GM19240 (cell line): ENCODE results near the gene ABTB2.

Source experiments
- DNase-seq: peaks from one replicate; pipeline ENCODE4 v3.0.0; 2011; ENCODE audit warnings: low spot score; ENCODE audit not compliant: insufficient read length

ABTB2 gene

DNA sequence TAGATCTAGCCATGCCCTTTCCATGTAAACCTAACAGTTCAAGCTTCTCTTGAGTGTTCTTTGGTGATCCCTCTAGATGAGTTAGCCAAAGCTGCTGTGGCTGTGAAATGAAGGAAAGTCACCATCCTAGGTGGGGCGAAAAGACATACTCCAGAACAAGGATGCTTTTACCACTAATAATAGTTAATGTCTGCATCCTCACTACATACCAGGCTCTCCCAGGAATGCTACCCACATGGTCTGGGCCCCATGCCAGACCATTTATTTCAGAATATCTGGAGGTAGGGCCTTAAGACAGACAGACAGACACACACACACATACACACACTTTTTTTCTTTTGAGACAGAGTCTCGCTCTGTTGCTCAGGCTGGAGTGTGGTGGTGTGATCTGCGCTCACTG lies 14.7 kb downstream of the ABTB2 start:
- DNase-seq: no peak

DNA sequence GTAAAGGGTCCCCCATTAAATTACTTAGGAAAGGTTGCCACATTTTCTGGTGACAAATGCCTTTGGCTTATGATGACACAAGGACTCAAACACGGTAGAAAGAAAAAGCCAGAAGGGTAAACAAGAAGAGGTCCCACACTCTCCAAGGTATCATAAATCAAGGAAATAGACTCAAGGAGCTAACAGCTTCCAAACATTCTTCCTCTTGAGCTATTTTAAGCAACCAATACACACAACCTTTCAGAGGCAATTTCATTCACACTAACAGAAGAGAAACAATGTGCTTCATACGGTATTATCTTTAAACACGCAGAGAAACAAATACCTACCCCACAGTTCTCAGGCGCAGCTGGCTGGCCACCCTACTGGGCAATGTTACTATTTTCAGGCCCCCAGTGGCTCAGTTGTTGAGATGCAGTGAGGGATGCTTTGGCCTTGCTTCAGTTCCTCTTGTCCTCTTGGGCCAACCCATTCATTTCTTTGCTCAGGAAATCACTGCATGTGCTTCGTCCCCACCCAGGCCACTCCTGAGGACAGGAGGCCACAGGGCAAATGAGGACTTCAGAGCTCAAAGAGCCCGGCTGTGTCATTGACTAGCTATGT lies 15.8 kb downstream of the ABTB2 start:
- no peak for DNase-seq

DNA sequence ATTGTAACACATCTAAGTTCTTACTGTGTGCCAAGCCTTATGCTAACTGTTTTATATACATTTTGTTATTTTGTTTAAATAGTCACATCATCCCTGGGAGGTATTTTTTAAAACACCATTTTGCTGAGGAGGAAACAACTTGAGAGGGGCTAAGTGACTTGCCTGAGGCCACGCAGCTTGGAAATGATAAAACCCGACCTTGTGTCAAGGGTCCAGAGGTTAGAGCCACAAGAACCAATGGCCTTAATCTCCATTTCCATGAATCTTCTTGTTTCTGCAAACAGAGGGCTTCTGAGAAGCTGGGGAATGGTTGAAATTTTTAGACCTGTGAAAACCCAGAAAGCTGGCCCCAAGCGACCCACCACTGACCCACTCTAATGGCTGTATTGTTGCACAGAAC lies 16.7 kb downstream of the ABTB2 start:
- no peak for DNase-seq

DNA sequence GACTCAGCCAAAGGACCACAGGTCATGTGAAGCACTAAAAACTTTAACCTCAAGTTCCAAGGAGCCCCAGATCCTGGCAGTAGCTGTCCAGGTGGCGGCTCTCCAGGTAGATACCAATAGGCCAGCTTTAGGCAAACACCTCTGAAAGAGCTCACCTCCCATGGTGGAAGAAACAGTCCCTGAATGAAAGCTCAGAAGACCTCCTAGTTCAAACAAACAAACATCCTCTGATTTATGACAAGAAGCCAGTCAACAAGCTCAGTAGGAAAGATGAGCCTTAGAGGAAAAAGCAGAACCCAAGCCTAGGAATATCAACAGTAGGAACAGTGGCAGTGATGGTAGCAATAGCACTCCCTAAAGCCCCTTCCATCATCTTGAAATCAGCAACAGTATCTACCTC lies 17.2 kb downstream of the ABTB2 start:
- no peak for DNase-seq

DNA sequence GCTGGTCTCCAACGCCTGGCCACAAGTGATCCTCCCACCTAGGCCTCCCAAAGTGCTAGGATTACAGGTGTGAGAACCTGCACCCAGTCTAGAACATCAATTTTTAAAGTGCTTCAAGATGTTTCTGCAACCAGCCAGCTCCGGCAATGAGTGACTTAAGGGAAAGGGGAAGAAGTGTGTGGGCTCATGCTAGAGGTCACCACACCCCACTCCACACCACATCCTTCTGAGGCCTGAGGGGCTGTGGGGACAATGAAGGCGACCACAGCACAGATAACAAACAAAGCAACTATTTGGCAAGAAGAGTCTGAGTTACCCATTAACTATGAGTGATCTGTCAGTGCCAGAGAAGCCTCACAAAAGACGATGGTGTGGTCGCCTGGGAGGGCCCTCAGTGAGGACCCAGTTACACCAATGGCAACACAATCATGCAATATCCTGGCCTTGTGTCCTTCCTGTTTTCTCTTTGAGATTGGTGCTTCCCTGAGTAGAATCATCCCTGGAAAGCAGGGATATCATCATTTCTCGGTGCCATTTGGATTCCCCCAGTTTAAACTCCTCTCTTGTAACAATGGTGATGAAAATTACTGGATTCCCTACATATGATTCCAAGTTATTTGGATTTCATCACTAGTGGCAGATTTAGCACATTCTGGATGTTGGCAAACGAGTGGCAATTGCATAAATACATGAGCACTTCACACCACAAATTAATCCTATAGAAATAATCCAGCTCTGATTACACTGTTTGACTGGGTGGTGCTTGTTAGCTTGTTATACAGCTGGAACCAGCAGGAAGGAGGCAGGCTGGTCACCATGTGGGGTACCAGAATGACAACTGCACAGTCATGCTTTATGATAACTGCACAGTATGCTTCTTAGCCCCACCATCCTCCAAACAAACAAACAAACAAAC lies 18.4 kb downstream of the ABTB2 start:
- DNase-seq: no peak

DNA sequence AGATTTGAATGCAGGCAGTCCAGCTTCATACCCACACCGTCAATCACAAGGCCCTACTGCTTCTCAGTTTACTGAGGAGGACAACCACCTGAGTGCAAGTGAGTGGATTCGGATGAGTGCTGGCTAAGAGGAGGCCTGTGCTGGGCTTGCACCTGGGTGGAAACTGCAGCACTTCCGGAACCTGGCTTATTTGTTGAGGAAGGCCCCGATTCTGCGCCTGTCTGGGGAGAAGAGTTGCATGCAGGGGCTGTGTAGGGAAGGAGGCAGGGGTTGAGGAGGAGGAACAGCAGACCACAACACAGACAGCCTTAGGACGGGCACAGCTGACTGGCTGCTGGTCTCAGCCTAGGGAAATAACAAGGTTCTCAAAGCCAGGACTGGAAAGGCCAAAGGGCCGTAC lies 20.8 kb downstream of the ABTB2 start:
- no peak for DNase-seq

DNA sequence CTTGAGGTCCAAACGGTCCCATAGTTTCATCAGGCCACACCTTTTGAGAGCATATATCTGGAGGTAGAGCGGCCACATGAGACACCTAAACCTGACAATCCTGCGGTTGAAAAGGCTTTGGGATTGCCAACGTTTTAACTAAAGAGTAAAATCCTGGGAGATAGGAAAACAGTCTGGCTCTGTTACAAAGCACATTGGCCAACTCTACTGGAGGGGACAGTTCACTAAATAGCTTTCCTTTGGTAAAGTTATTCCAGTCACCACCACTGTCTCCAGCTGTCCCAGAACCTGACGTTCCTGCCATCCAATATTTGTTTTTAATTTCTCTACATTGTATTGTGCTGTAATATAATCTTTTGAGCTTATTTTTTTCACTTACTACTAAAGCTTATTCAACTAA lies 22.0 kb downstream of the ABTB2 start:
- DNase-seq: no peak

DNA sequence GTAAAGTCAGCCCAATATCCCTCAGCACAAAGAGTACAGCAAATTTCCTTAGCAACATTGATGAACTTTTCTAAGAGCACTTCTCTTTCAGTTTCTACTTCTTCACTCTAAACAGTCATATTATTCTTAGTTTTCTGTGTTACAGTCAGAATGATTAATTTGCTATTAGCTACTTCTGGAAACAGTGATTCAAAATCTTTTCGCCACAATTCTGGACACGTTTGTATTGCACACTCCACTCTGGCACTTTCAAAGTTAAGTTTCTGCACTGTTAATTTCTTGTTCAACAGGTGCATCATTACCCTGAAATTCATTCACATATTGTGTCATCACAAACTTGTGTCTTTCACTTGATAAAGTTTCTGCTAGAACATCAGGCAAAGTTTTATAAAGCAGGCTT lies 22.5 kb downstream of the ABTB2 start:
- DNase-seq: no peak

DNA sequence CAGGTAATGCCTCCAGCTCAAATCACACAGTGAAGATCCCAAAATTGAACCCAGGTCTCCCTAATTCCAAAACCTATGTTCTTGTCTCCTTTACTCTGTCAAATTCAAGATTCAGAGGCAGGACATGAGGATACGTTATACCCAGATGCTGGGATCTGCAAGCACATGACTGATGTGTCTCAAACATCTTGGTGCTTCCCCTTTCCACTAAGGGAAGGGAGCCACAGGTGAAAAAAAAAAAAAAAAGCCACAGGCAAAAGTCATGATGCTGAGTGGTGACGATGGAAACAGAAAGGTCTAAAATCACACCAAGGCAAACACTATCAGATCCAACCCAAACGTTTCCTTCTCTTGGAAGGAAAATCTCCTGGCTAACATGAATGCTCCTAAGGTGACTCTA lies 24.0 kb downstream of the ABTB2 start:
- no peak for DNase-seq

DNA sequence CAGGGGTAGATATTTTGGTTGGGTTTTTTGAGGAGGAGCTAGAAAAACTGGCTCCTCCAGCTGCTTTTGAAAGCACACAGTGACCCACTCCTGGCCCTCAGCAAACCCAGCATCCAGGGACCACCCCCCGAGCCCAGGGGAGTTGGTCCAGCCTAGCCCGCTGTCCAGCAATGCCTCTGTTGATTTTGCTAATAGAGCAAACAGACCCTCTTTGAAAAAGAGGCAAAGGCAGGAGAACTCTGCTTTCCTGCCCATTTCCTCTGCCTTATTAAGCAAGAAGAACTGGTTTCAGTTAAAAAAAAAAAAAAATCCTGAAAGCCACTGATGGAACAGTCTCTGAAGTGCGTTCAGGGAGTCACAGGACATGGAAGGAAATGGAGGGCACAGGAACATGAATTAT lies 25.3 kb downstream of the ABTB2 start:
- no peak for DNase-seq

DNA sequence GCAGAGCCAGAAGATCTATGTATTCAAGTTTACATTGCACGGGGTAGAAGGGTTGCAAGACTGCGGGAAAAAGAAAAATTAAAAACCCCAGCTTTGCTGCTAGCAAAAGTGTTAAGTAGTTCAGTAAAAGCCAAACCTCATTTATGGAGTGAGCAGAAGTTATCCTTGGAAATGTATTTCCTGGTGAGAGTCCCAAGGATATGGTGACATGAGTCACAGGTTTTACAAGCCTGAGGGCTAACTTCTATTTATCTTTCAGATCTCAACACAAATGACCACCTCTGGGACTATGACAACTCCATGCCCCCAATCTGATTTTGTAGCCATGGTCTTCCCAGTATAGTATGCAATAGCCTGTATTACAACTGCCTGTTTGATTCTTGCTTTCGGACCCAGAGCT lies 26.1 kb downstream of the ABTB2 start:
- DNase-seq: no peak

DNA sequence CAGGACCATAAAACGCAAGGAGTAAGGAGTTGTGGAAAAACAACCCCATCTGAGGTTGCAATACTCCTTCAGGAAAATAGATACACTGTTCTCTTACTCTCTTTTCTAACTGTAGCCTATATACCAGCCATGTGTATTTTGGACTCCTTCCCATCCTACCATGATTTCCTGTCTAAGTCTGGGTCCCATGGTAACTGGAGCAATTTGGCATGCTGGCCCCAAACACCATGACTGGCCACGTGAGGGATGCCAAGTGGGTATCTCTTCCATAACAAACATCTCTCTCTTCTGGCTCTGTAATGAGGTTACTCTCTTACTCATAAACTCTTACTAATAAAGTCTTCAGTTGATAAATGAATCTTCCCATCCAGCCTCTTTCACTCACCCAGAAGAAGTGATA lies 26.5 kb downstream of the ABTB2 start:
- no peak for DNase-seq

DNA sequence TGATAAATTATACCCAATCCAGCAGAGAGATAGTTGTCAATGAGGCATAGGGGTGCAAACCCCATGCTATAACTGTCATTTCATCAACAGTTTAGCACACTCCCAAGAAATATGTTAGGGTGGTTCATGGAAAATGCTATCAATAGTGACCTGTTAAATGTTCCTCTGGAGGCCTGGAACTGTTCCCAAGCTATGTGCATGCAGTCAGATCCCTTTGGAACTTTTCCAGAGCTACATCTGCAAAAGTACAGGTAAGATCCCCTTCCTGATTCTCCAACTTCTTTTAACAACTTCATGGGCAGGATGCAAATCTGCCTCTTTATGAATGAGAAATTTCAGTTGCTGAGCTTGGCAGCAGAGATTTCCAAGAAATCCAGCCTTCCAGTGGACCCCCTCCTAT lies 27.2 kb downstream of the ABTB2 start:
- DNase-seq: no peak

DNA sequence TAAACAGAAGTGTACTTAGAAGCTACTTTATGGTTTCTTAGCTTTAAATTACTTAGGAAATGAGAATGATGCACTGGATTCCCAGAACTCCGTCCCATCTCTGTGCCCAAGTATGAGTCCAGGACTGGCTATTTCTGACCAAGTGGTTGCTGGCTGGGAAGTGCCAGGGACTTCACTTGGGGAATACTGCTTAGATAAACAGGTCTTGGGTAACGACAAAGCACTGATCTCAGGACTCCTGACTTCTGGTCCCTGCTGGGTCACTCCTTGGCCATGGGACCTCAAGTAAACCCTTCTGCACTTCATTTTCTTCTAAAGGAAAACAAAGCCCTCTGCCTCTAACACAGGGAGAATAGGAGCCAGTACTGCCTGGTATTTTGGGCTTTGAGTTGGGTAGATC lies 27.9 kb downstream of the ABTB2 start:
- no peak for DNase-seq

DNA sequence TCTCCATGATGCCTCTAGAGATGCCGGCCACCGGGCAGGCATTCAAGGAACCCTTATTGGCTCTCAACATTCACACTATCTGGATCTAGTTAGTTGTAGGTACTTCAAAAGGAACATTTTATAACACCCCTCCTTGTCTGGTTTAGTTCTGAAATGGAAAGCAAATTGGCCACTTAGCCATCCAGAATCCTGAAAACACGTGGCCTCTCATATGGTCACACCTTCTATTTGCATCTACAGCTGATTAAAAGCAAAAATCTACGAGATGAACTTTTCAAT lies 29.2 kb downstream of the ABTB2 start:
- DNase-seq: no peak

DNA sequence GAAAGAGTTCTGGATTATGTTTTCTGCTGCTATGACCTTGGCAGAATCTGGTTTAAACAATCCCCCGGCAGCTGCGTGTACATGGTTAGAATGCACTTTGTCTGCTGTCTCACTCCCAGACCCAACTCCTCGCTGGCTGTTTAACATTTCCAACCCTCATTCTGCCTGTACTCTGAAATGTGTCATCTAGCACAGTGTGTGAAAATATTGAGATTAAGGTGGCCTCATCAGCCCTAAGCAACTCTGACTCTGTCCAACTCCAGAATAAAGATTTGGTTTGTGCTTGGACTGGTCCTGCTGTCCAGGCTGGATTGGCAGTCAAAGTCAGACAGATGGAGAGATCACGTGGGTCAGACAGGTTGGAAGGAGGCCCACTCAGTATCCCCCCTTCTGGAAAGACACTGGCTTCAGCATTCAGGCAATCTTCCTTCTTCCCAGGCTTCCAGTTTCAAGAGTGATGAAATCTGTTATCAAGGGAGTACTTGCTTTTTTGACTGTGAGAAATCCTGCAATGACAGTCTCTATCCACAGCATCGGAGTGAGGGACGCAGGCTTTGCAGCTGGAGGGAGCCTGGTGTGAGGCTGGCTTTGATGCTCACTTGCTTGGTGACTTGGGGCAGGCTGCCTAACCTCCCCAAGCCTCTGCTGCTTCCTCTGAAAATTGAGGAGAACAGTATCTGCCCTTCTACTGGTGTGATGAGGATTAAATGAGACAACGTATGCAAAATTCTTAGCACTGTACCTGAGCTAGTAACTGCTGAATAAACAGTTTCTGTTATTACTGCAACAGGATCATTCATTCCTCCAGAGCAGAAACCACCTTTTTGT lies 29.8 kb downstream of the ABTB2 start:
- DNase-seq: no peak

DNA sequence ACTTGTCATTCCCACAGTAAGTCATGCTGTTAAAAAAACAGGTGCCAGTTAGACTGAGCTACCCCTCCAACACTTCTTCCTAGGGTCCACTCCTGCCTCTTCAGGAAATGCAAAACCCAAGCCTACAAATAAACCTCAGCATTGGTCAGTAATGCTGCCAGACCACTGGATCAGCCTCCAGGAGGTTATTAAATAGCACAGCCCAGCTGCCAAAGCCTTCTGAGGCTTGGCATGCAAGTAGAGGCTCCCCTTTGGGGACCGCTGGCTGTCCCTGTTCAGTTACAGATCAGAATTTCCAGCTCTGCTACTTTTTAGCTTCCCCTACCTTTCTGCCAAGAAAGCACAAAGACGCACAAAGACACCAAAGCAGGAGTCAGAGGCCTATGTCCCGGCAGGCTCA lies 33.3 kb downstream of the ABTB2 start:
- DNase-seq: no peak

DNA sequence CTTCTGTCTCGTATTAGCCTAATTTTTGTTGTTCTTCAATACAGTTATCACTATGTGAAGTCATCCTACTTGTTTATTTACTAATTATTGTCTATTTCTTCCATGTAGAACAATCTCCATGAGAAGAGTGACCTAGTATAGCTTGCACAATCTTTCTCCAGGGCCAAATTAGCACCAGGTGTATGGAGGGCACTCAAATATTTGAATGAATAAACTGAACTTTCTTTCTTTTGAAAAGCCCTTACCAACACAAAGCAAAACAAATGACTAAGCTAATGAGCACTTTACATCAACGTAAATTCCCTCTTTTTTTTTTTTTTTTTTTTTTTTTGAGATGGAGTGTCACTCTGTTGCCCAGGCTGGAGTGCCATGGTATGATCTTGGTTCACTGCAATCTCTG lies 34.2 kb downstream of the ABTB2 start:
- DNase-seq: no peak

DNA sequence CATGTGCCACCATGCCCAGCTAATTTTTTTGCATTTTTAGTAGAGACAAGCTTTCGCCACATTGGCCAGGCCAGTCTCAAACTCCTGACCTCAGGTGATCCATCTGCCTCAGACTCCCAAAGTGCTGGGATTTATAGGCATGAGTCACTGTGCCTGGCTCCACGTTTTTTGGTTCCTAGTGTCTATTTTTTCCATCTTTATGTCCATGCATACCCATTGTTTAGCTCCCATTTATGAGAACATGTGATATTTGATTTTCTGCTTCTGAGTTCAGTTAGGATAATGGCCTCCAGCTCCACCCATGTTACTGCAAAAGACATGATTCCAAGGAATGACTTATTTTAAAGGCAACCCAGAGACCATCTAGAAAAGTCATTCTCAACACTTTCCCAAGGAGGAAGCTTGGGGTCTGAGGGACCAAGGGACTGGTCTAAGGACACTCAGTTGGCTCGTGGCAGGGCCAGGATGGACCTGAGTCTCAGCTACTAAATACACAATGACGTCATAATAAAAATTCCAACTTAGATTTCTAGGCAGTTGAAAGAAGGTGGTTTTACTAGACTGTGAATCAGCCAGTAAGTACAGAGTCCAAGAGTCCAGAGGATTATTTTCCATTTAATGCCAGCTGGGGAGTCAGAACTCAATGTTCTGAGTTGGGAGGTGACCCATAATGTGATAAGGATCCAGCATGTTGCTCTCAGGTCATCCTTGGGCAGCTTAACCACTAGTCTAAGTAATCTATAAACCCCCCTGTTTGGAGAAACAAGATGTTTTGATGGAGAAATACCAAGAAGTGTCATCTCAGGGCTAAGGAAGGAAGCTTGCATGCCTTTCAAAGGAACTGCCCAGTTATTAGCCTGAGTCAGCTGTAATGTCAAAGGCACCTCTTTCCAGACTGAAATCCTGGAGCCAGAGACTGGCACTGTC lies 39.4 kb downstream of the ABTB2 start:
- DNase-seq: no peak

DNA sequence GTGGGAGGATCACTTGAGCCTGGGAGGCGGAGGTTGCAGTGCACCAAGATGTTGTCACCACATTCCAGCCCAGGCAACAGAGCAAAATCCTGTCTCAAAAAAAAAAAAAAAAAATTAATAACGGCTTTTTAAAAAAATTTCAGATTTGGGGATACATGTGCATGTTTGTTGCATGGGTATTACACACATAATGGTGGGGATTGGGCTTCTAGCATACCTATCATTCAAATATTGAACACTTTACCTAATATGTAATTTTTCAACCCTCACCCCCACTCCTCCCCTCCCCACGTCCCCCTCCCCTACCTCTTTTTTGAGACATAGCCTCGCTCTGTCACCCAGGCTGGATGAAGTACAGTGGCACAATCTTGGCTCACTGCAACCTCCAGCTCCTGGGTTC lies 40.1 kb downstream of the ABTB2 start:
- no peak for DNase-seq

DNA sequence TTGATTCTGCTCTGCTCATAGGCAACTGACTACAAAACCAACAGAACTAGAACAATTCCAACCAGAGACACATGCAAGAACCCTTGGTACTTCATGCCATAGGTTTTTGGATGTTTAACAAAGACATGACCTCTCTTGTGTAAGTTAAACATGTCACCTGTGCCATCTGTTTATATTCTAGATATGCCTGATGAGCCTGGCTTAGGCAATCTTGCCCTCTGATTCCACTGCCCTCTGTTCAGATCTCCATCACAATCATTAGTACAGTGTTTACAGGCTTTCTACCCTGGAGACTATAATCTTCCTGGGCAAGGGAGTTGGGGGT lies 40.8 kb downstream of the ABTB2 start:
- DNase-seq: no peak
